ENCODE data around the gene GAREM1. TPM values are rescaled to one million over a fixed set of nuclear protein-coding genes. Genes with fewer than 3 reads are reported as not detected.

GAREM1 gene
- total and polyA plus RNA-seq, 2 donors (not counting 3 experiments of a cell fraction or from before 2014, with no cell fraction given), result 0.69 to 1.0 TPM

DNA sequence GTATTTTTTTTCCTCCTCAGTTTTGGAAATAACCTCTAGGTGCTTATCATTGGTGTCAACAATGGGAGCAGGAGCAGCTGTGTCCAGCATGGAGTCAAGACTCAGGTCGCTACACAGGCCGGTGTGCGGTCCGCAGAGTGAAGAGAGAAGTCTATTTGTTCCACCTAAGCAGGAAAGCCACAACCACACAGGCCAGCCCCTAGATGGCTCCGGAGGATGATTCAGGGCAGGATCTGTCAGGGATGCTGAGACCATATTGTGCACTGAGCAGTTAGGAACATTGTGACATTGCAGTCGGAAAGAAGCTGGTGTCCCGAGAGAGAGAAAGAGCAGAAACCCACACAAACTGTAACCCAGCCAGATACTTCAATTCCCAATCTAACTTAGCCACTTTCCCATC lies 136.9 kb downstream of the GAREM1 start:
- CTCF ChIA-PET, result interaction anchor here (0.9 to 2.2 kb wide), 2 partner anchors 137 to 216 kb away, joined by 3 to 7 read pairs; partner anchors contain the start of gene GAREM1
- H3K4me3 ChIP-seq (replicated peaks in 1 of 3; ENCODE audit: insufficient read depth in 1 of 3, low read depth in 1 of 3, low read length in 3 of 3), result no peak overlapping the region
- H2AFZ ChIP-seq (ENCODE audit: low read depth, low read length), result no peak overlapping the region
- DNase-seq (ENCODE audit: low read depth, low spot score) (no peak), FAIRE-seq (no peak)
- H3K36me3 ChIP-seq (ENCODE audit: control insufficient read depth in 2 of 2, extremely low read depth in 1 of 2, insufficient read depth in 2 of 2, low read length in 2 of 2), result no peaks in the 10 kb centered on the region
- no peaks in the 10 kb centered on the region for H3K79me2 ChIP-seq (ENCODE audit: control insufficient read depth, insufficient read depth, low read length)
- intact Hi-C loops (cut with micrococcal nuclease) (no loop called here), dilution Hi-C loops (cut with MboI; ENCODE audit: extremely low pct_ligation_motif_present, low sequenced_read_pairs) (no loop called here)
- POLR2A ChIA-PET, result no interaction called here
- H3K4me2 ChIP-seq (ENCODE audit: insufficient read depth, low read length), result no peak overlapping the region
- H3K4me1 ChIP-seq (ENCODE audit: control insufficient read depth, extremely low read depth, insufficient read depth, low read length), result no peaks in the 10 kb centered on the region
- H4K20me1 ChIP-seq (replicated peaks; ENCODE audit: control insufficient read depth, extremely low read depth, insufficient read depth, low read length), result no peaks in the 10 kb centered on the region
- TF ChIP-seq JUN (IDR thresholded peaks at IDR 0.05; ENCODE audit: borderline replicate concordance, insufficient read depth, insufficient read length, low read depth), result no peak
- TF ChIP-seq POLR2AphosphoS5 (IDR thresholded peaks at IDR 0.05; ENCODE audit: insufficient read depth, low read depth, low read length), result no peak
- no peak for TF ChIP-seq EZH2 (IDR thresholded peaks at IDR 0.05; ENCODE audit: borderline replicate concordance, low read depth, low read length, severe bottlenecking)
- TF ChIP-seq, protein P1, sequence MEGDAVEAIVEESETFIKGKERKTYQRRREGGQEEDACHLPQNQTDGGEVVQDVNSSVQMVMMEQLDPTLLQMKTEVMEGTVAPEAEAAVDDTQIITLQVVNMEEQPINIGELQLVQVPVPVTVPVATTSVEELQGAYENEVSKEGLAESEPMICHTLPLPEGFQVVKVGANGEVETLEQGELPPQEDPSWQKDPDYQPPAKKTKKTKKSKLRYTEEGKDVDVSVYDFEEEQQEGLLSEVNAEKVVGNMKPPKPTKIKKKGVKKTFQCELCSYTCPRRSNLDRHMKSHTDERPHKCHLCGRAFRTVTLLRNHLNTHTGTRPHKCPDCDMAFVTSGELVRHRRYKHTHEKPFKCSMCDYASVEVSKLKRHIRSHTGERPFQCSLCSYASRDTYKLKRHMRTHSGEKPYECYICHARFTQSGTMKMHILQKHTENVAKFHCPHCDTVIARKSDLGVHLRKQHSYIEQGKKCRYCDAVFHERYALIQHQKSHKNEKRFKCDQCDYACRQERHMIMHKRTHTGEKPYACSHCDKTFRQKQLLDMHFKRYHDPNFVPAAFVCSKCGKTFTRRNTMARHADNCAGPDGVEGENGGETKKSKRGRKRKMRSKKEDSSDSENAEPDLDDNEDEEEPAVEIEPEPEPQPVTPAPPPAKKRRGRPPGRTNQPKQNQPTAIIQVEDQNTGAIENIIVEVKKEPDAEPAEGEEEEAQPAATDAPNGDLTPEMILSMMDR (IDR thresholded peaks at IDR 0.05; ENCODE audit: extremely low read depth in 1 of 2, insufficient read depth in 1 of 2, low read depth in 1 of 2, low read length in 2 of 2), result no peak
- no peak for TF ChIP-seq FOS (IDR thresholded peaks at IDR 0.05; ENCODE audit: borderline replicate concordance, insufficient read depth, low read length)
- H3K9me1 ChIP-seq (replicated peaks; ENCODE audit: control insufficient read depth, extremely low read depth, insufficient read depth, low read length), result no peaks in the 10 kb centered on the region
- no peak overlapping the region for H3K27ac ChIP-seq (ENCODE audit: insufficient read depth, low read depth, low read length)
- no peaks in the 10 kb centered on the region for H3K9me3 ChIP-seq (replicated peaks; ENCODE audit: control insufficient read depth, insufficient read depth, low read length)
- no peak overlapping the region for H3K9ac ChIP-seq (replicated peaks; ENCODE audit: extremely low read depth, insufficient read depth, low read length)
- H3K27me3 ChIP-seq (ENCODE audit: control insufficient read depth in 2 of 2, insufficient read depth in 2 of 2, low read length in 2 of 2), result peaks cover 0 to 3% of the 10 kb centered on the region in 2 experiments
- no TSS peak for BruUV-seq (replicated peaks)

DNA sequence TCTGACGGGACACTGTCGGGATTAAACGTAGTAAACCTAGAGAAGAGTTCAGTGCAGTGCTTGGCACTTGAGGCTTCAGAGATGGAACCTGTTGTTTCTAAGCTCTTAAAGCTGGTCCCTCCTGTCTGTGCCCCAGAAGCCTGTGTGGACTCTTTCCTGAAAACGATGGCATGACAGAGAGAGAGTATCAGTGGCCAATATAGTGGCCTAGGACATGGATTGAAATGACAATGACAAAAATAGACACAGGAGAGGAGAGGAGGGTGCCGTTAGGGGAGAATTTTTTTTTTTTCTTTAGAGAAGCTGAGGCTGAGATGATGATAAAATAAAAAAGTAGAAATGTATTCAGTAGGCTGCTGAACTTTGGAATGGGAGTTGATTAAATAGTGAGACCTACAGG lies 138.0 kb downstream of the GAREM1 start:
- Histone ChIP-seq H3K9ac (replicated peaks; ENCODE audit: extremely low read depth, insufficient read depth, low read length) (no peak overlapping the region), H3K36me3 (ENCODE audit: control insufficient read depth in 2 of 2, extremely low read depth in 1 of 2, insufficient read depth in 2 of 2, low read length in 2 of 2) (no peaks in the 10 kb centered on the region), H4K20me1 (replicated peaks; ENCODE audit: control insufficient read depth, extremely low read depth, insufficient read depth, low read length) (no peaks in the 10 kb centered on the region), H3K27ac (ENCODE audit: insufficient read depth, low read depth, low read length) (no peak overlapping the region), H3K9me1 (replicated peaks; ENCODE audit: control insufficient read depth, extremely low read depth, insufficient read depth, low read length) (no peaks in the 10 kb centered on the region), H3K9me3 (replicated peaks; ENCODE audit: control insufficient read depth, insufficient read depth, low read length) (no peaks in the 10 kb centered on the region), H3K4me1 (ENCODE audit: control insufficient read depth, extremely low read depth, insufficient read depth, low read length) (no peaks in the 10 kb centered on the region), H3K79me2 (ENCODE audit: control insufficient read depth, insufficient read depth, low read length) (no peaks in the 10 kb centered on the region), H3K27me3 (ENCODE audit: control insufficient read depth in 2 of 2, insufficient read depth in 2 of 2, low read length in 2 of 2) (peaks cover 0 to 3% of the 10 kb centered on the region in 2 experiments), H3K4me2 (ENCODE audit: insufficient read depth, low read length) (no peak overlapping the region), H3K4me3 (replicated peaks in 1 of 3; ENCODE audit: insufficient read depth in 1 of 3, low read depth in 1 of 3, low read length in 3 of 3) (no peak overlapping the region), H2AFZ (ENCODE audit: low read depth, low read length) (no peak overlapping the region)
- BruUV-seq (replicated peaks), result no TSS peak
- DNase-seq (ENCODE audit: low read depth, low spot score) (no peak), FAIRE-seq (no peak)
- ChIA-PET CTCF (interaction anchor here (0.9 to 2.2 kb wide), 2 partner anchors 138 to 217 kb away, joined by 3 to 7 read pairs; partner anchors contain the start of gene GAREM1), POLR2A (no interaction called here)
- intact Hi-C loops (cut with micrococcal nuclease) (no loop called here), dilution Hi-C loops (cut with MboI; ENCODE audit: extremely low pct_ligation_motif_present, low sequenced_read_pairs) (no loop called here)
- TF ChIP-seq EZH2 (IDR thresholded peaks at IDR 0.05; ENCODE audit: borderline replicate concordance, low read depth, low read length, severe bottlenecking) (no peak), JUN (IDR thresholded peaks at IDR 0.05; ENCODE audit: borderline replicate concordance, insufficient read depth, insufficient read length, low read depth) (no peak), POLR2A (IDR thresholded peaks at IDR 0.05; ENCODE audit: low read depth, low read length) (no peak), FOS (IDR thresholded peaks at IDR 0.05; ENCODE audit: borderline replicate concordance, insufficient read depth, low read length) (no peak), MYC (IDR thresholded peaks at IDR 0.05; ENCODE audit: low read depth, low read length) (no peak), GATA2 (IDR thresholded peaks at IDR 0.05; ENCODE audit: insufficient read depth, insufficient read length, low read depth, low read length) (no peak), POLR2AphosphoS5 (IDR thresholded peaks at IDR 0.05; ENCODE audit: insufficient read depth, low read depth, low read length) (no peak)
- TF ChIP-seq, protein P2, sequence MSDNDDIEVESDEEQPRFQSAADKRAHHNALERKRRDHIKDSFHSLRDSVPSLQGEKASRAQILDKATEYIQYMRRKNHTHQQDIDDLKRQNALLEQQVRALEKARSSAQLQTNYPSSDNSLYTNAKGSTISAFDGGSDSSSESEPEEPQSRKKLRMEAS (IDR thresholded peaks at IDR 0.05; ENCODE audit: insufficient read depth, insufficient read length), result no peak
- TF ChIP-seq, protein P1 (IDR thresholded peaks at IDR 0.05; ENCODE audit: extremely low read depth in 1 of 2, insufficient read depth in 1 of 2, low read depth in 1 of 2, low read length in 2 of 2), result no peak

Data from endothelial cell of umbilical vein (primary cell).